Loucy (cell line): ENCODE results near the gene PDE10A.

Experiments
- H2AFZ ChIP-seq: fragments of 200-600 bp; sonication (generic); 2 replicates; pipeline ENCODE4 v1.6.0; 2016; ENCODE audit warnings: antibody characterized with exemption, mild to moderate bottlenecking, low read length, moderate library complexity
- H3F3A ChIP-seq: fragments of 200-600 bp; 2 replicates; pipeline ENCODE4 v1.6.0; 2016; ENCODE audit warnings: antibody characterized with exemption, low read depth, mild to moderate bottlenecking
- H3K27me3 ChIP-seq: fragments of 200-600 bp; sonication (generic); 2 replicates; pipeline ENCODE4 v1.6.1; 2014; ENCODE audit warnings: low read length, mild to moderate bottlenecking; ENCODE audit not compliant: insufficient read depth, poor library complexity, severe bottlenecking
- H3K36me3 ChIP-seq: fragments of 200-600 bp; sonication (generic); 2 replicates; pipeline ENCODE4 v1.6.1; 2016; ENCODE audit warnings: low read length; ENCODE audit not compliant: insufficient read depth
- H3K4me1 ChIP-seq: fragments of 200-600 bp; sonication (generic); 2 replicates; pipeline ENCODE4 v1.5.1; 2014; ENCODE audit warnings: low read length, mild to moderate bottlenecking; ENCODE audit not compliant: insufficient read depth, poor library complexity, severe bottlenecking
- H3K4me2 ChIP-seq: fragments of 200-600 bp; sonication (generic); 2 replicates; pipeline ENCODE4 v1.6.0; 2014; ENCODE audit warnings: antibody characterized with exemption, low read length, low read depth, mild to moderate bottlenecking; ENCODE audit not compliant: poor library complexity, severe bottlenecking
- H3K4me3 ChIP-seq: fragments of 200-600 bp; sonication (generic); 2 replicates; pipeline ENCODE4 v1.5.1; 2014; ENCODE audit warnings: low read length, mild to moderate bottlenecking, mixed read lengths; ENCODE audit not compliant: poor library complexity, severe bottlenecking
- H3K79me2 ChIP-seq: fragments of 200-600 bp; sonication (generic); 2 replicates; pipeline ENCODE4 v1.6.1; 2014; ENCODE audit warnings: low read length; ENCODE audit not compliant: insufficient read depth
- H3K9ac ChIP-seq: fragments of 200-600 bp; sonication (generic); 2 replicates; pipeline ENCODE4 v1.6.0; 2014; ENCODE audit warnings: mild to moderate bottlenecking, low read depth, low read length, moderate library complexity; ENCODE audit not compliant: poor library complexity, severe bottlenecking
- H3K9me2 ChIP-seq: fragments of 200-600 bp; sonication (generic); replicated peaks from 2 replicates; pipeline ENCODE4 v1.6.1; 2016; ENCODE audit warnings: low read depth, low read length, mixed read lengths
- H3K9me3 ChIP-seq: fragments of 200-600 bp; sonication (generic); 2 replicates; pipeline ENCODE4 v1.6.1; 2014; ENCODE audit warnings: mild to moderate bottlenecking, antibody characterized with exemption, low read length, low read depth; ENCODE audit not compliant: insufficient read depth
- H4K20me1 ChIP-seq: fragments of 200-600 bp; sonication (generic); 2 replicates; pipeline ENCODE4 v1.6.0; 2014; ENCODE audit warnings: antibody characterized with exemption, low read length, mild to moderate bottlenecking; ENCODE audit not compliant: insufficient read depth, poor library complexity, severe bottlenecking
- EZH2phosphoT487 ChIP-seq: fragments of 200-600 bp; IDR thresholded peaks from 2 replicates; pipeline ENCODE4 v1.6.1; 2018; ENCODE audit warnings: antibody characterized with exemption, mild to moderate bottlenecking, moderate library complexity, borderline replicate concordance
- TF ChIP-seq, protein P1 (sequence below): fragments of 200-600 bp; sonication (generic); conservative IDR thresholded peaks from 2 replicates; pipeline ENCODE4 v1.5.1; 2014; ENCODE audit warnings: mild to moderate bottlenecking, antibody characterized with exemption, low read length

PDE10A gene

DNA sequence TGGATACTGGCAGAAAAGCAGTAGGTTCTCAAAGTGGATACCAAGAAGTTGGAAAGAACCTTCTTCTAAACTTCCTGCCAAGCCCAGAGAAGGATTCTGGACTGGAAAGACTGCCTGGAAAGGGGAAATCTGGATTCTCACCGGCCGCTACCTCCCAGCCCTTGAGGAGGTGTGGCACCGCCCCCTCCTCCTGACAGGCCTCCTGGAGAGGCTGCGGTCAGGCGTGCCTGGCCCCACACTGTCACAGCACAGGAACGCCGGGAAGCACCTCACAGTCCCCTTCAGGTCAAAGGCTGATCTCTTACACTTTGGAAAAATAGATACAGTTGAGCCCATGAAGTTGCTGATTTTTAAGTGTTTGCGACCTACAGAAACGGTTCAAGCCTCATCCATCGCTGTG, 16.3 kb upstream of the PDE10A start:
- no peaks in the 10 kb centered on the region for H3K4me1 ChIP-seq
- no peaks in the 10 kb centered on the region for H3K9me2 ChIP-seq
- H3K9ac ChIP-seq: no peak overlapping the region
- H3K36me3 ChIP-seq: no peaks in the 10 kb centered on the region
- no peak overlapping the region for H3K4me3 ChIP-seq
- no peaks in the 10 kb centered on the region for H3K27me3 ChIP-seq
- H3K79me2 ChIP-seq: no peaks in the 10 kb centered on the region
- no peak overlapping the region for H3K4me2 ChIP-seq
- no peak overlapping the region for H2AFZ ChIP-seq
- TF ChIP-seq EZH2phosphoT487: no peak
- TF ChIP-seq, protein P1, sequence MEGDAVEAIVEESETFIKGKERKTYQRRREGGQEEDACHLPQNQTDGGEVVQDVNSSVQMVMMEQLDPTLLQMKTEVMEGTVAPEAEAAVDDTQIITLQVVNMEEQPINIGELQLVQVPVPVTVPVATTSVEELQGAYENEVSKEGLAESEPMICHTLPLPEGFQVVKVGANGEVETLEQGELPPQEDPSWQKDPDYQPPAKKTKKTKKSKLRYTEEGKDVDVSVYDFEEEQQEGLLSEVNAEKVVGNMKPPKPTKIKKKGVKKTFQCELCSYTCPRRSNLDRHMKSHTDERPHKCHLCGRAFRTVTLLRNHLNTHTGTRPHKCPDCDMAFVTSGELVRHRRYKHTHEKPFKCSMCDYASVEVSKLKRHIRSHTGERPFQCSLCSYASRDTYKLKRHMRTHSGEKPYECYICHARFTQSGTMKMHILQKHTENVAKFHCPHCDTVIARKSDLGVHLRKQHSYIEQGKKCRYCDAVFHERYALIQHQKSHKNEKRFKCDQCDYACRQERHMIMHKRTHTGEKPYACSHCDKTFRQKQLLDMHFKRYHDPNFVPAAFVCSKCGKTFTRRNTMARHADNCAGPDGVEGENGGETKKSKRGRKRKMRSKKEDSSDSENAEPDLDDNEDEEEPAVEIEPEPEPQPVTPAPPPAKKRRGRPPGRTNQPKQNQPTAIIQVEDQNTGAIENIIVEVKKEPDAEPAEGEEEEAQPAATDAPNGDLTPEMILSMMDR: no peak
- no peaks in the 10 kb centered on the region for H3K9me3 ChIP-seq
- no peaks in the 10 kb centered on the region for H3F3A ChIP-seq
- no peaks in the 10 kb centered on the region for H4K20me1 ChIP-seq

DNA sequence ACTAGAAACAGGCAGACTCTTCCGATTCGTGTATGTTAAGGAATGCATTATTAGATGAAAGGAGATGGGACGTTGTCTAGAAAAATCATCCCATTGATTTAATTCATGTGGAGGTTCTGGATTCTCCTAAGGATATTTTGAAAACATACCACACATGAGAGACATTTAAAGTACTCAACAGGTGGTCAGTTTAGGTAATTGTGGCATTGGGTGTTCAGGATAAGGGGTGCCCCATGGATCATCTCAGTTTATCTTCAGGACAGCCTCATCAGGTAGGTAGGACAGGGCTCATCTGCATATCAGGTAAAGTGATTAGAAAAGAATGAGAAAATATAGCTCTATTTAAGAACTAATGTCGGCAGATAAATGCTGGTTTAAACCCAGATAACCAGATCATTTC, 15.9 kb upstream of the PDE10A start:
- H3K27me3 ChIP-seq: no peaks in the 10 kb centered on the region
- H3K79me2 ChIP-seq: no peaks in the 10 kb centered on the region
- H2AFZ ChIP-seq: no peak overlapping the region
- H3K9ac ChIP-seq: no peak overlapping the region
- no peak for TF ChIP-seq EZH2phosphoT487
- TF ChIP-seq, protein P1: no peak
- no peaks in the 10 kb centered on the region for H3K4me1 ChIP-seq
- H3K36me3 ChIP-seq: no peaks in the 10 kb centered on the region
- H3K9me2 ChIP-seq: no peaks in the 10 kb centered on the region
- H3K4me2 ChIP-seq: no peak overlapping the region
- no peaks in the 10 kb centered on the region for H3K9me3 ChIP-seq
- no peaks in the 10 kb centered on the region for H4K20me1 ChIP-seq
- H3K4me3 ChIP-seq: no peak overlapping the region
- H3F3A ChIP-seq: no peaks in the 10 kb centered on the region

DNA sequence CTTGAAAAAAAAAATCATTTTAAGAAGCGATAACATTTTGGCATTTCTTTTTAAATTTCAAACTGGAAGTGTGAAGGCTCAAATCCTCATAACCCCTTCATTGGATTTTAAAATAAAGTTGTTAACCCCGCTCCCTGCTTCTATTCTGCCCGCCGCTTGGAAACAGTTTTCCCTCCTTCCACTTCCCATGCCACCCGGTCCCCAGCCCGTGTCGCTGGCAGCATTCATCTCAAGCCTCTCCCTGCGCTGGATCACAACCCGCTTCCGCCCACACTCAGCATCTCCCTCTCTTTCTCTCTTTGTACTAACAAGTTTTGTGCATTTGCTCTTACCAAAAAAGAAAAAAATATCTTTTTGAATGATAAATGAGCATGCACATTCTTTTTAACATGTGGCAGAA, 15.4 kb upstream of the PDE10A start:
- Histone ChIP-seq H3K4me1 (no peaks in the 10 kb centered on the region), H3F3A (no peaks in the 10 kb centered on the region), H3K27me3 (no peaks in the 10 kb centered on the region), H3K36me3 (no peaks in the 10 kb centered on the region), H2AFZ (no peak overlapping the region), H3K9ac (no peak overlapping the region), H3K4me3 (no peak overlapping the region), H4K20me1 (no peaks in the 10 kb centered on the region), H3K4me2 (no peak overlapping the region), H3K9me2 (no peaks in the 10 kb centered on the region), H3K9me3 (no peaks in the 10 kb centered on the region), H3K79me2 (no peaks in the 10 kb centered on the region)
- TF ChIP-seq, protein P1: no peak
- TF ChIP-seq EZH2phosphoT487: no peak
